K562 (cell line): ENCODE results near the gene ITSN1.

Source experiments
- ATF6 ChIP-seq: sonication (generic); formaldehyde crosslinking; IDR thresholded peaks from 2 replicates; pipeline ENCODE4 v1.4.0; 2020; ENCODE audit warnings: mild to moderate bottlenecking, missing genetic modification reagents
- BRD4 ChIP-seq: fragments of 200-600 bp; sonication (generic); IDR thresholded peaks from 2 replicates; pipeline ENCODE4 v1.6.1; 2017; ENCODE audit warnings: inconsistent platforms
- CEBPB ChIP-seq: fragments of 450-650 bp; IDR thresholded peaks from 2 replicates; pipeline ENCODE4 v1.6.1; 2016; ENCODE audit warnings: missing genetic modification characterization, missing compliant biosample characterization
- FOXO4 ChIP-seq: fragments of 450-650 bp; formaldehyde crosslinking; IDR thresholded peaks from 2 replicates; pipeline ENCODE4 v1.4.0; 2020; ENCODE audit warnings: mild to moderate bottlenecking, moderate library complexity
- NFATC3 ChIP-seq: fragments of 450-650 bp; IDR thresholded peaks from 2 replicates; pipeline ENCODE4 v1.6.1; 2017; ENCODE audit warnings: mild to moderate bottlenecking
- NRF1 ChIP-seq, 2 experiments: fragments of 450-650 bp; IDR thresholded peaks in 1 of 2; conservative IDR thresholded peaks in 1 of 2; 2 replicates each; pipeline ENCODE4 v1.6.1; 2014; ENCODE audit warnings: mild to moderate bottlenecking in 2 of 2
- POLR2A ChIP-seq: fragments of 450-650 bp; conservative IDR thresholded peaks from 2 replicates; pipeline ENCODE4 v1.6.1; 2016
- POLR2AphosphoS5 ChIP-seq: IDR thresholded peaks from 2 replicates; pipeline ENCODE4 v1.6.1; 2011; ENCODE audit warnings: mild to moderate bottlenecking, low read depth, low read length, moderate library complexity; ENCODE audit not compliant: control insufficient read depth, insufficient read depth
- RCOR1 ChIP-seq, 2 experiments: IDR thresholded peaks; 2 replicates each; pipeline ENCODE4 v1.6.1; 2012; ENCODE audit warnings: low read depth in 2 of 2, low read length in 2 of 2, borderline replicate concordance in 1 of 2, improper control_type of control experiment in 1 of 2

- TF ChIP-seq CEBPB (no peak), RCOR1 (IDR thresholded peaks at IDR 0.05; ENCODE audit: borderline replicate concordance in 1 of 2, low read depth in 2 of 2, low read length in 2 of 2) (no peak), NRF1 (conservative IDR thresholded peaks at IDR 0.05 in 1 of 2, IDR thresholded peaks at IDR 0.05 in 1 of 2) (no peak), FOXO4 (CRISPR knock-in tag) (no peak), NFATC3 (no peak), POLR2A (no peak), POLR2AphosphoS5 (no peak), BRD4 (no peak), ATF6 (CRISPR knock-in tag) (no peak)
Observed at GRCh38 chr21:33700491-33700890, 58.2 kb downstream of the ITSN1 start.
